DND-41 (cell line): ENCODE measurements around the gene CRYBG1.
A peak's percentile ranks its signal among the peaks of the same experiment; 100 is the strongest.

Experiments used
- ATAC-seq: fragments of 200-7000 bp; cut with Tn5 transposase; 3 replicates; pipeline ENCODE4 v1.9.1; 2021; ENCODE audit warnings: low read depth; ENCODE audit not compliant: insufficient read depth
- DNase-seq: peaks from one replicate; pipeline ENCODE4 v3.0.0-alpha.2; 2020
- H2AFZ ChIP-seq: 2 replicates; pipeline ENCODE4 v1.6.0; 2012; ENCODE audit warnings: low read depth, low read length
- H3K27ac ChIP-seq: 2 replicates; pipeline ENCODE4 v1.5.1; 2012; ENCODE audit warnings: low read length, inconsistent platforms
- H3K27me3 ChIP-seq: fragments of 200-600 bp; sonication (generic); 2 replicates; pipeline ENCODE4 v1.6.0; 2012; ENCODE audit warnings: low read length, mild to moderate bottlenecking, inconsistent platforms; ENCODE audit not compliant: insufficient read depth, poor library complexity
- H3K36me3 ChIP-seq: 2 replicates; pipeline ENCODE4 v1.5.1; 2012; ENCODE audit warnings: low read length, inconsistent platforms; ENCODE audit not compliant: insufficient read depth
- H3K4me1 ChIP-seq: 2 replicates; pipeline ENCODE4 v1.5.1; 2012; ENCODE audit warnings: mild to moderate bottlenecking, low read length; ENCODE audit not compliant: insufficient read depth
- H3K4me2 ChIP-seq: 2 replicates; pipeline ENCODE4 v1.6.0; 2012; ENCODE audit warnings: mild to moderate bottlenecking, moderate library complexity, low read length, inconsistent platforms; ENCODE audit not compliant: insufficient read depth
- H3K4me3 ChIP-seq, 2 experiments: fragments of 200-600 bp in 1 of 2; shearing (Covaris generic) in 1 of 2; 2 replicates each; pipeline ENCODE4 v1.5.1; 2012 to 2016; ENCODE audit warnings: inconsistent platforms in 2 of 2, low read length in 2 of 2, mild to moderate bottlenecking in 2 of 2, low read depth in 1 of 2, moderate library complexity in 1 of 2
- H3K79me2 ChIP-seq: 2 replicates; pipeline ENCODE4 v1.6.0; 2012; ENCODE audit warnings: low read length, inconsistent platforms; ENCODE audit not compliant: insufficient read depth
- H3K9ac ChIP-seq: 2 replicates; pipeline ENCODE4 v1.6.0; 2012; ENCODE audit warnings: low read depth, mild to moderate bottlenecking, inconsistent platforms, low read length, moderate library complexity
- H3K9me3 ChIP-seq: 2 replicates; pipeline ENCODE4 v1.5.1; 2012; ENCODE audit warnings: low read length, moderate library complexity, mild to moderate bottlenecking, inconsistent platforms; ENCODE audit not compliant: insufficient read depth, severe bottlenecking
- H4K20me1 ChIP-seq: 2 replicates; pipeline ENCODE4 v1.6.0; 2012; ENCODE audit warnings: low read length; ENCODE audit not compliant: insufficient read depth
- EZH2 ChIP-seq: IDR thresholded peaks from 3 replicates; pipeline ENCODE4 v1.6.1; 2012; ENCODE audit warnings: borderline replicate concordance, low read depth, mild to moderate bottlenecking, moderate library complexity, low read length, inconsistent platforms; ENCODE audit not compliant: severe bottlenecking
- TF ChIP-seq, protein P1 (sequence below): IDR thresholded peaks from 2 replicates; pipeline ENCODE4 v1.5.1; 2012; ENCODE audit warnings: borderline replicate concordance, low read length, moderate library complexity, mild to moderate bottlenecking; ENCODE audit not compliant: poor library complexity, severe bottlenecking; ENCODE audit errors: extremely low read depth

CRYBG1 gene

GRCh38 chr6:106339334-106340029, 21.0 kb upstream of the CRYBG1 start:
- no peaks in the 10 kb centered on the region for H3K9me3 ChIP-seq
- H3K79me2 ChIP-seq, result no peaks in the 10 kb centered on the region
- no peak overlapping the region for H2AFZ ChIP-seq
- H3K4me2 ChIP-seq, result no peak overlapping the region
- no peaks in the 10 kb centered on the region for H4K20me1 ChIP-seq
- no peak overlapping the region for H3K27ac ChIP-seq
- peak; percentile 52 for DNase-seq
- no peaks in the 10 kb centered on the region for H3K36me3 ChIP-seq
- TF ChIP-seq, protein P1, sequence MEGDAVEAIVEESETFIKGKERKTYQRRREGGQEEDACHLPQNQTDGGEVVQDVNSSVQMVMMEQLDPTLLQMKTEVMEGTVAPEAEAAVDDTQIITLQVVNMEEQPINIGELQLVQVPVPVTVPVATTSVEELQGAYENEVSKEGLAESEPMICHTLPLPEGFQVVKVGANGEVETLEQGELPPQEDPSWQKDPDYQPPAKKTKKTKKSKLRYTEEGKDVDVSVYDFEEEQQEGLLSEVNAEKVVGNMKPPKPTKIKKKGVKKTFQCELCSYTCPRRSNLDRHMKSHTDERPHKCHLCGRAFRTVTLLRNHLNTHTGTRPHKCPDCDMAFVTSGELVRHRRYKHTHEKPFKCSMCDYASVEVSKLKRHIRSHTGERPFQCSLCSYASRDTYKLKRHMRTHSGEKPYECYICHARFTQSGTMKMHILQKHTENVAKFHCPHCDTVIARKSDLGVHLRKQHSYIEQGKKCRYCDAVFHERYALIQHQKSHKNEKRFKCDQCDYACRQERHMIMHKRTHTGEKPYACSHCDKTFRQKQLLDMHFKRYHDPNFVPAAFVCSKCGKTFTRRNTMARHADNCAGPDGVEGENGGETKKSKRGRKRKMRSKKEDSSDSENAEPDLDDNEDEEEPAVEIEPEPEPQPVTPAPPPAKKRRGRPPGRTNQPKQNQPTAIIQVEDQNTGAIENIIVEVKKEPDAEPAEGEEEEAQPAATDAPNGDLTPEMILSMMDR, result peak; percentile 83
- no peak for TF ChIP-seq EZH2
- H3K9ac ChIP-seq, result no peak overlapping the region
- H3K4me1 ChIP-seq, result no peaks in the 10 kb centered on the region
- H3K4me3 ChIP-seq, result no peak overlapping the region
- peak; percentile 88 for ATAC-seq
- H3K27me3 ChIP-seq, result peaks cover 3% of the 10 kb centered on the region

GRCh38 chr6:106347219-106347618, 13.3 kb upstream of the CRYBG1 start:
- Histone ChIP-seq H3K4me2 (no peak overlapping the region), H3K79me2 (no peaks in the 10 kb centered on the region), H3K9ac (no peak overlapping the region), H3K9me3 (no peaks in the 10 kb centered on the region), H3K27ac (no peak overlapping the region), H3K27me3 (no peaks in the 10 kb centered on the region), H4K20me1 (no peaks in the 10 kb centered on the region), H3K4me3 (no peak overlapping the region), H3K4me1 (no peaks in the 10 kb centered on the region), H2AFZ (no peak overlapping the region), H3K36me3 (no peaks in the 10 kb centered on the region)
- TF ChIP-seq, protein P1, result no peak
- no peak for ATAC-seq
- DNase-seq, result no peak

GRCh38 chr6:106356378-106356777, 4.1 kb upstream of the CRYBG1 start:
- Histone ChIP-seq H3K4me1 (no peaks in the 10 kb centered on the region), H3K36me3 (no peaks in the 10 kb centered on the region), H2AFZ (no peak overlapping the region), H3K4me3 (no peak overlapping the region), H3K27ac (no peak overlapping the region), H4K20me1 (no peaks in the 10 kb centered on the region), H3K9ac (no peak overlapping the region), H3K27me3 (no peaks in the 10 kb centered on the region), H3K79me2 (no peaks in the 10 kb centered on the region), H3K4me2 (no peak overlapping the region), H3K9me3 (no peaks in the 10 kb centered on the region)
- TF ChIP-seq, protein P1, result no peak
- TF ChIP-seq EZH2, result no peak
- ATAC-seq (no peak), DNase-seq (no peak)
